Kasumi-1 (cell line): ENCODE data around the gene LAMB2.

Source experiments
- DNase-seq, 2 experiments: peaks; one replicate each; lab custom pipeline; 2025; lab: John Stamatoyannopoulos, UW

Gene LAMB2

GRCh38 chr3:49132437-49133225, at the start of gene LAMB2:
LAMB2 (minus strand) TSS chr3:49133050; CDS start chr3:49132867, 183 bp downstream.
- DNase-seq = no peak

DNA sequence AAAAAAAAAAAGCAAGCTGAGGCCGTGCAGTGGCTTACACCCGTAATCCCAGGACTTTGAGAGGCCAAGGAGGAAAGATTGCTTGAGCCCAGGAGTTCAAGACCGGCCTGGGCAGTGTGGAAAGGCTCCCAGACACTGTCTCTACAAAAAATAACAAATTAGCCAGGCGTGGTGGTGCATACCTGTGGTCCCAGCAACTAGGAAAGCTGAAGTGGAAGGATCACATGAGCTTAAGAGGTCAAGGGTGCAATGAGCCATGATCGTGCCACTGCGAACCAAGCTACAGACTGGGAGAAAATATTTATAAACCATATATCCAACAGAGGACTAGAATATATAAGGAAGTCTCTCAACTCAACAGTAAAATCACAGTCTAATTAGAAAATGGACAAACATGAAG, 48.5 kb upstream of the LAMB2 start:
- DNase-seq = no peak

DNA sequence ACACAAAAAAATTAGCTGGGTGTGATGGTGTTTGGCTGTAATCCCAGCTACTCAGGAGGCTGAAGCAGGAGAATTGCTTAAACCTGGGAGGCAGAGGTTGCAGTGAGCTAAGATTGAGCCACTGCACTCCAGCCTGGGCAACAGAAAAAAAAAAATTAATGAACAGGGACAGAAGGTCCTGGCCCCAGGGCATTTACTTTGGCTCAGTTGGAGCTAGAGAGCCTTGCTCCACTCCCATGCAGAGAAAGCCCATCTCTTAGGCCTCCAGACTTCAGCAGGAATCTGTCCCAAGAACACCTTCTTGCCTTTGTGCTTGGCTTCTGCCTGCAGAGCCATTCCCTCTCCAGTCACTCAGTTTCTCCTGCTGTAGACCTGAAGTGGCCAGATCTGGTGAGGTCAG, 47.3 kb upstream of the LAMB2 start:
- no peak for DNase-seq

GRCh38 chr3:49177073-49177472, 44.2 kb upstream of the LAMB2 start:
- no peak for DNase-seq

- DNase-seq = no peak
Measured at GRCh38 chr3:49175530-49175929, 42.7 kb upstream of the LAMB2 start.

DNA sequence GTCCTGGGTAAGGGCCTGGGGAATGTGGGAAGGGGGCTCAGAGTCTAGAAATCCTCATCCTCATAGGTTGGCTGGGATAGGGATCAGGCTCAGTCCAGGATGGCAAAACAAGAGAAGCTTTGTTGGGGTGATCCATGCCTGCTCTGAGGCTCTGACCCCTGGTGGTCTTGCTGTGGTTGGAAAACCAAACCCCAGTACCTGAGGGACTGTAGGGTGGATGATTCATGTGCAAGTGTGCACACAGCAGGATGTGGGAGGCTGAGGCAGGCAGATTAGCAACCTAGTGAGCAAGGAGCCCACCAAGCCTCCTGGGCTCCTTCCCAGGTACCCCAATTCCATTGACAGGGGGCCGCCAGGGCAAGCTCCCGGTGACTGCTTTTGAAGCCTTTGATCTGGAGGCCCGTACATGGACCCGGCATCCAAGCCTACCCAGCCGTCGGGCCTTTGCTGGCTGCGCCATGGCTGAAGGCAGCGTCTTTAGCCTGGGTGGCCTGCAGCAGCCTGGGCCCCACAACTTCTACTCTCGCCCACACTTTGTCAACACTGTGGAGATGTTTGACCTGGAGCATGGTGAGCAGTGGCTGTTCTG, 41.6 kb upstream of the LAMB2 start:
- DNase-seq = no peak

- DNase-seq = no peak
Measured at GRCh38 chr3:49173792-49174170, 40.9 kb upstream of the LAMB2 start.

DNA sequence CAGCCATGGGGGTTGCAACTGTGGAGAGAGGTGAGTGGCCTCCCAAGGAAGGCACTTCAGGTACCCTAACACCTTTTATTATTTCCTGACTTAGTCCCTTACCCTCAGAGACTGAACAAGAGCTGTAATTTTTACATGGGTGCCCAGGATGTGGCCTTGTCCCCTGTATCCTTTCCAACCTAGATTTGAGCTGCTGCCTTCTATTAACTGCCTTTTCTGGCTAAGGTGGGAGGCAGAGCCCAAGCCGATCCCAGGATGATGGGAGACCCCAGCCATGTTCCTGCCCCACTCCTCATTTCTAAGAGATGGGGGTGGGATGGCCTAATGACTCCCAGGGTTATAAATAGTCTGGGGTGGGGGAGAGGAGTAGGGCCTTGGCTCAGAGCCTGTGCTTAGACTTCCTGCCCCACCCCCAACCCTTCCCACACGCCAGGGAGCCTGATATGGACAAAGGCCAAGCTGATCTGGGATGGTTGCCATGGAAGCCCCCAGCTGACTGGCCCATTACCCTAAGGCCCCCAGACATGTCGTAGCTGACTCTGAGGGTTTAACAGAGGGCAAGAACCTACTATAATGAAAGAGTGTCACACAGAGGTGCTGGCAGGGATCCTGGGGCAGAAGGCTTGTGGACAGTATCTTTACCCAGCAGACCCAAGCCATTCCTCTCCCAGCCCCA, 40.4 kb upstream of the LAMB2 start:
- DNase-seq = no peak

DNA sequence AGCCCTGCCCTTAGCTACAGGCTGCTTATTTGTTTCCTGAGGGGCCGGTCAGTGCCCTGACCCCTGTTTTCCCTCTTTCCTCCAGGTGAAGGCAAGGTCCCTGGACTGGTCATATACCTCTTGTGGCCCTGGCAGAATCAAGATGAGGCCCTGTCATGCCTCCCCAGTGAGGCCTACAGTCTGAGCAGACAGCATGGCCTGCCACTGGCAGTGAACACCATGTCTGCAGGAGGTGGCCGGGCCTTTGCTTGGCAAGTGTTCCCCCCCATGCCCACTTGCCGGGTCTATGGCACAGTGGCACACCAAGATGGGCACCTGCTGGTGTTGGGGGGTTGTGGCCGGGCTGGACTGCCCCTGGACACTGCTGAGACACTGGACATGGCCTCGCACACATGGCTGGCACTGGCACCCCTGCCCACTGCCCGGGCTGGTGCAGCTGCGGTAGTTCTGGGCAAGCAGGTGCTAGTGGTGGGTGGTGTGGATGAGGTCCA, 39.7 kb upstream of the LAMB2 start:
- no peak for DNase-seq

DNA sequence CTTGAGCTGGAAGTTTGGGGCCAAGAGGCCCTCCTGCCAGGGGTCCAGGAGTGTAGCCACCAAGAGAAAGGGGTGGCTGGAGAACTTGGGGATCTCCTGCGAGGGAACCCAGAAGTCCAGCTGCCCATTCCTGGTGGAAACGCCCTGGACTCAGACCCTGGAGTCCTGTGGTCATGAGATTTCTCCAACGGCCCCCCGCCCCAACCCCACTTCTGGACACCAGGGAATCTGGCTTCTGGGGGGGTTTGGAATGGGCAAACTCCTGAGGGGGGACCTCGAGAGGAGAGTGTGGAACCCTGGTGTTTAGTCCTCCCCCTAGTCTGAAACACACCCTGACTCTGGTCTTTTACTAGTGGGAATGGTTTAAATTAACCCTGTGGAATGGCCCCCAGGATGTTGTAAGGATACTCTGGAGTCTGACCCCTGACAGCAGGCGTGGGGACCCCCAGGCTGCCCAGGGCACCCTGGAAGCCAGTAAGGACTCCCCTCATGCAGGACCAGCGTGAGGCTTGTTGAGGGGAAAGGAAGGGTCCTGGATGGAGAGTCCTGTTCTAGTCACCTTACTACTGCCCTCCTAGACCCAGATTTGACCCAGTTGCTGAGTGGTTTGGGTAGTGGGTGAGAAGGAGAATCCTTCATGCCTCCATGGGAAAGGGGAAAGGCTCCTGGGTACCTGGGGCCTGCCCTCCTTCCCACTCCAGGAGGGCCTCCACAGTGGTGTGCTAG, 39.1 kb upstream of the LAMB2 start:
- DNase-seq = no peak

DNA sequence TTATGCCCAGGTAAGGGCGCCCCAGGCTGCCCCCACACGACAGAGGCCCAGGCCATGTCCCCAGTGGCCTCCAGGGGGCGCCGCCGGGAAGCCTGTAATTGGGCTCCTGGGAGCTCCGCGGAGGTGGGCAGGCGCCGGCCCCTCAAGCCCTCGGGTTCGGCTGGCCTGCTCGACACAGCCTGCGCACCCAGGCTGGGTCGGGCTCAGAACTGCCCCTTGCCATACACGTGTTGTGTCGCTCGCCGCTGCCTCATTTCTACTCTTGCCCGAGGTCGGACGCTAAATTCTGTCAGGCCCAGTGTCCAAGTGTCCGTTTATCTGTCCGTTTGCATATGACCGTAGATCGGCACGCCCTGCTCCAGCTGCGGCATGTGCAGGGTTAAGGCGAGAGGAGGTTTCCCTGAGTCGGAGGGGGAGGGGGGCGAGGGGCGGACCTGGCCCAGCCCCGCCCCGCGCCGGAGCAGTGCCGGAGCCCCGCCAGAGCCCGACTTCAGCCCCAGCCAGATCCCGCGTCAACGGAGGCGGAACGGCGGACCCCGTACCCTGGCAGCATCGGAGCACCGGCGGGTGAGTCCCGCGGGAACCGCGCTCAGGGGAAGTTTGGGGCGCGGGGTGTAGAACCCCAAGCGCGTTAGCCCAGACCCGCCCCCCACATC, 38.4 kb upstream of the LAMB2 start, which contains the start of gene KLHDC8B:
TSS of gene KLHDC8B (plus strand) at position 480 of the 656 bp plus-strand sequence. CDS start 1,172 bp downstream, outside the sequence.
- peak; percentile 61 to 63 for DNase-seq

- DNase-seq = no peak
Measured at GRCh38 chr3:49170744-49171118, 37.9 kb upstream of the LAMB2 start.

- no peak for DNase-seq
Measured at GRCh38 chr3:49166752-49167556, 34.1 kb upstream of the LAMB2 start.

- peak; percentile 56 to 59 for DNase-seq
Measured at GRCh38 chr3:49165771-49166751, 33.2 kb upstream of the LAMB2 start, which contains the start of gene CCDC71. CCDC71 (minus strand) TSS chr3:49166331; CDS start chr3:49164208, 2,123 bp downstream.

GRCh38 chr3:49164983-49165720, 32.3 kb upstream of the LAMB2 start:
- DNase-seq = no peak

- no peak for DNase-seq
Measured at GRCh38 chr3:49163609-49164008, 30.8 kb upstream of the LAMB2 start.

- no peak for DNase-seq
Measured at GRCh38 chr3:49162751-49163419, 30.0 kb upstream of the LAMB2 start.
